Activated naive CD8-positive, alpha-beta T cell treated with anti-CD3 and anti-CD28 coated beads, Interleukin-2, amount 50 U/mL, for 24 hours (primary cell): Measurements from ENCODE around the gene FUT4.
"Not testable (repeated sequence)": the region's sequence is repeated elsewhere in the genome, so short reads cannot be mapped to it uniquely, and the experiment has no call there.

Experiments
- ATAC-seq: fragments of 150-1000 bp; cut with Tn5 transposase; one replicate; pipeline ENCODE4 v1.10.0; 2021
- DNase-seq: peaks from one replicate; pipeline ENCODE4 v3.0.0; 2021
- H3K27ac Mint-ChIP-seq: one replicate; pipeline ENCODE4 v1.8.0; 2021; ENCODE audit warnings: mild to moderate bottlenecking, mixed read lengths
- H3K27me3 Mint-ChIP-seq: one replicate; pipeline ENCODE4 v1.8.0; 2021; ENCODE audit warnings: mixed read lengths
- H3K36me3 Mint-ChIP-seq: one replicate; pipeline ENCODE4 v1.8.0; 2021; ENCODE audit warnings: low read depth, mixed read lengths
- H3K4me1 Mint-ChIP-seq: one replicate; pipeline ENCODE4 v1.8.0; 2021; ENCODE audit warnings: mixed read lengths
- H3K4me3 Mint-ChIP-seq: one replicate; pipeline ENCODE4 v1.8.0; 2021; ENCODE audit warnings: mild to moderate bottlenecking, moderate library complexity, mixed read lengths
- H3K9me3 Mint-ChIP-seq: one replicate; pipeline ENCODE4 v1.8.0; 2021; ENCODE audit warnings: mixed read lengths

The FUT4 gene

GRCh38 chr11:94568717-94569116 is 25.0 kb downstream of the FUT4 start:
- no peaks in the 10 kb centered on the region for H3K9me3 Mint-ChIP-seq
- ATAC-seq, result no peak
- no peak overlapping the region for H3K4me3 Mint-ChIP-seq
- H3K27ac Mint-ChIP-seq, result no peak overlapping the region
- no peak for DNase-seq
- no peaks in the 10 kb centered on the region for H3K27me3 Mint-ChIP-seq
- no peaks in the 10 kb centered on the region for H3K4me1 Mint-ChIP-seq
- no peaks in the 10 kb centered on the region for H3K36me3 Mint-ChIP-seq

GRCh38 chr11:94572975-94573374 is 29.3 kb downstream of the FUT4 start:
- H3K4me1 Mint-ChIP-seq, DNase-seq, H3K27ac Mint-ChIP-seq, H3K4me3 Mint-ChIP-seq, H3K36me3 Mint-ChIP-seq, ATAC-seq, H3K9me3 Mint-ChIP-seq, H3K27me3 Mint-ChIP-seq: not testable (repeated sequence)

GRCh38 chr11:94574193-94574961 is 30.7 kb downstream of the FUT4 start:
- Mint-ChIP-seq H3K9me3 (no peaks in the 10 kb centered on the region), H3K36me3 (no peaks in the 10 kb centered on the region), H3K27ac (no peak overlapping the region), H3K4me1 (peaks cover 2% of the 10 kb centered on the region), H3K4me3 (no peak overlapping the region), H3K27me3 (no peaks in the 10 kb centered on the region)
- DNase-seq (no peak), ATAC-seq (no peak)

GRCh38 chr11:94576306-94576705 is 32.6 kb downstream of the FUT4 start:
- Mint-ChIP-seq H3K9me3 (no peaks in the 10 kb centered on the region), H3K4me3 (no peak overlapping the region), H3K27ac (no peak overlapping the region), H3K36me3 (no peaks in the 10 kb centered on the region), H3K4me1 (peaks cover 2% of the 10 kb centered on the region), H3K27me3 (peaks cover 1% of the 10 kb centered on the region)
- ATAC-seq, result no peak
- no peak for DNase-seq

- DNase-seq, result no peak
- no peaks in the 10 kb centered on the region for H3K9me3 Mint-ChIP-seq
- H3K4me1 Mint-ChIP-seq, result peaks cover 12% of the 10 kb centered on the region
- H3K36me3 Mint-ChIP-seq, result no peaks in the 10 kb centered on the region
- H3K27ac Mint-ChIP-seq, result no peak overlapping the region
- H3K27me3 Mint-ChIP-seq, result peaks cover 1% of the 10 kb centered on the region
- ATAC-seq, result no peak
- H3K4me3 Mint-ChIP-seq, result no peak overlapping the region
These were observed 34.1 kb downstream of the FUT4 start for GRCh38 chr11:94577841-94578240.

GRCh38 chr11:94581926-94582325 is 38.2 kb downstream of the FUT4 start:
- H3K36me3 Mint-ChIP-seq, result no peaks in the 10 kb centered on the region
- peaks cover 1% of the 10 kb centered on the region for H3K27me3 Mint-ChIP-seq
- H3K27ac Mint-ChIP-seq, result no peak overlapping the region
- peaks cover 20% of the 10 kb centered on the region for H3K4me1 Mint-ChIP-seq
- no peaks in the 10 kb centered on the region for H3K9me3 Mint-ChIP-seq
- no peak overlapping the region for H3K4me3 Mint-ChIP-seq
- DNase-seq (no peak), ATAC-seq (no peak)

- Mint-ChIP-seq H3K9me3 (no peaks in the 10 kb centered on the region), H3K27me3 (peaks cover 1% of the 10 kb centered on the region), H3K27ac (no peak overlapping the region), H3K4me1 (peaks cover 20% of the 10 kb centered on the region), H3K36me3 (no peaks in the 10 kb centered on the region), H3K4me3 (no peak overlapping the region)
- no peak for ATAC-seq
- no peak for DNase-seq
These were observed 39.6 kb downstream of the FUT4 start for GRCh38 chr11:94583213-94583865.

- DNase-seq (no peak), ATAC-seq (no peak)
- Mint-ChIP-seq H3K4me1 (peaks cover 18% of the 10 kb centered on the region), H3K36me3 (no peaks in the 10 kb centered on the region), H3K9me3 (no peaks in the 10 kb centered on the region), H3K27ac (no peak overlapping the region), H3K27me3 (peaks cover 1% of the 10 kb centered on the region), H3K4me3 (no peak overlapping the region)
These were observed 40.3 kb downstream of the FUT4 start for GRCh38 chr11:94583866-94584500.

- Mint-ChIP-seq H3K27ac (no peak overlapping the region), H3K27me3 (peaks cover 1% of the 10 kb centered on the region), H3K9me3 (no peaks in the 10 kb centered on the region), H3K36me3 (no peaks in the 10 kb centered on the region), H3K4me1 (peaks cover 18% of the 10 kb centered on the region), H3K4me3 (no peak overlapping the region)
- DNase-seq (no peak), ATAC-seq (no peak)
These were observed 41.3 kb downstream of the FUT4 start for GRCh38 chr11:94584978-94585377.

GRCh38 chr11:94585399-94585798 is 41.7 kb downstream of the FUT4 start:
- no peaks in the 10 kb centered on the region for H3K9me3 Mint-ChIP-seq
- no peak overlapping the region for H3K27ac Mint-ChIP-seq
- no peak for ATAC-seq

GRCh38 chr11:94586546-94586945 is 42.8 kb downstream of the FUT4 start:
- no peaks in the 10 kb centered on the region for H3K27me3 Mint-ChIP-seq
- no peaks in the 10 kb centered on the region for H3K9me3 Mint-ChIP-seq
- H3K27ac Mint-ChIP-seq, result no peak overlapping the region
- DNase-seq (no peak), ATAC-seq (no peak)
- peaks cover 18% of the 10 kb centered on the region for H3K4me1 Mint-ChIP-seq
- no peak overlapping the region for H3K4me3 Mint-ChIP-seq
- H3K36me3 Mint-ChIP-seq, result no peaks in the 10 kb centered on the region

More at GRCh38 chr11:94585399-94585798, 41.7 kb downstream of the FUT4 start:
- Mint-ChIP-seq H3K27me3 (peaks cover 1% of the 10 kb centered on the region), H3K4me3 (no peak overlapping the region), H3K4me1 (peaks cover 18% of the 10 kb centered on the region), H3K36me3 (no peaks in the 10 kb centered on the region)
- no peak for DNase-seq

GRCh38 chr11:94586978-94587377 is 43.3 kb downstream of the FUT4 start:
- no peak for DNase-seq
- Mint-ChIP-seq H3K27me3 (no peaks in the 10 kb centered on the region), H3K9me3 (no peaks in the 10 kb centered on the region), H3K4me1 (peaks cover 15% of the 10 kb centered on the region), H3K36me3 (no peaks in the 10 kb centered on the region), H3K27ac (no peak overlapping the region), H3K4me3 (no peak overlapping the region)
- no peak for ATAC-seq

GRCh38 chr11:94588366-94588942 is 44.7 kb downstream of the FUT4 start:
- Mint-ChIP-seq H3K36me3 (no peaks in the 10 kb centered on the region), H3K4me1 (peaks cover 5% of the 10 kb centered on the region), H3K4me3 (no peak overlapping the region), H3K9me3 (no peaks in the 10 kb centered on the region), H3K27ac (no peak overlapping the region), H3K27me3 (no peaks in the 10 kb centered on the region)
- ATAC-seq (no peak), DNase-seq (no peak)

- Mint-ChIP-seq H3K4me1 (no peaks in the 10 kb centered on the region), H3K27ac (no peak overlapping the region), H3K36me3 (no peaks in the 10 kb centered on the region), H3K4me3 (no peak overlapping the region), H3K27me3 (no peaks in the 10 kb centered on the region), H3K9me3 (no peaks in the 10 kb centered on the region)
- ATAC-seq, result no peak
- no peak for DNase-seq
These were observed 46.8 kb downstream of the FUT4 start for GRCh38 chr11:94590352-94591041.
